Muscle layer of duodenum (tissue), 2 donors: ENCODE measurements around the gene TOM1L1.
A peak's percentile ranks its signal among the peaks of the same experiment; 100 is the strongest.

Experiments used
- H3K27ac ChIP-seq: one replicate; pipeline ENCODE4 v1.7.0; 2013; ENCODE audit warnings: mild to moderate bottlenecking, low read length
- H3K27me3 ChIP-seq: one replicate; pipeline ENCODE4 v1.7.0; 2013; ENCODE audit warnings: low read depth, mild to moderate bottlenecking, control low read depth, low read length
- H3K36me3 ChIP-seq, 2 donors: one replicate each; pipeline ENCODE4 v1.7.0; 2013; ENCODE audit warnings: low read length in 2 of 2, control low read depth in 1 of 2, mild to moderate bottlenecking in 1 of 2; ENCODE audit not compliant: insufficient read depth in 2 of 2, control insufficient read depth in 1 of 2
- H3K4me1 ChIP-seq, 2 donors: one replicate each; pipeline ENCODE4 v1.7.0; 2013; ENCODE audit warnings: low read length in 2 of 2, mild to moderate bottlenecking in 2 of 2, control low read depth in 1 of 2, moderate library complexity in 1 of 2; ENCODE audit not compliant: insufficient read depth in 2 of 2, control insufficient read depth in 1 of 2
- H3K4me3 ChIP-seq, 2 donors: one replicate each; pipeline ENCODE4 v1.7.0; 2013; ENCODE audit warnings: low read length in 2 of 2, low read depth in 1 of 2, mild to moderate bottlenecking in 1 of 2
- H3K9me3 ChIP-seq, 2 donors: one replicate each; pipeline ENCODE4 v1.7.0; 2013; ENCODE audit warnings: low read length in 2 of 2, control low read depth in 1 of 2, mild to moderate bottlenecking in 1 of 2; ENCODE audit not compliant: control insufficient read depth in 1 of 2
- donor health status: healthy.

The TOM1L1 gene

DNA sequence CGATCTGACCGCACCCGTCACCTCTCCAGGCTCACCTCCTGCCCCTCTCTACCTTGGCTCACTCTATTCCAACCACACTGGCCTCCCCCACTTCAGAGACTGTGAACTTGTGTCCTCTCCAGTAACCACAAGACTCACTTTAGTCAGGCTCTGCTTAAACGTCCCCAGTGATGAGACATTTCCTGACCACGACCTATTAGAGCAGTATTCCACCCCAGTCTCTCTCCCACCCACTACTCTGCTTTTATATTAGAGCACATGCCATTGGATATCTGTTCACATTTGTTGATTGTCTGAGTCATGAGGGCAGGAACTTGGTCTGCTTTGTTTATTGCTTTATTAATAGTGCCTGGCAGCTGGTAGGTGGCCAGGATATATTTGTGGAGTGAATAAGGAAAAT, 47.7 kb downstream of the TOM1L1 start:
- no peak overlapping the region for H3K27ac ChIP-seq

DNA sequence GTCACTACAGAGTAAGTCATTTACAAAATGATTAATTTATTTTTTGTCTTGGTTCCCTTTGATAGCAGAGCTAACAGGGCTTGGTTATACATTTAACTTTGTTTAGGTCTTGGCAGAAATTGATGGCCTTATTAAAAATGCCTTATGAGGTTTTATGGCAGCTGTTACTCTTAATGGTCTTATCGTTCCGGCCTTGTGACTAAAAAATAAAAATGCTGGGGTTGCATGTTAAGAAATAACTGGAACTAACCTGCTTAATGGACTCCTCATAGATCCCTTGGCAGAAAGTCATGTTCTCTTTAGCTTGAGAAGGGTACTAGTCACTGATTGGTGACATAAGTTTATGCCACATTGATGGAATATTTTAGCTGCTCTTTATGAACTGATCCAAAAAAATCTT, 49.5 kb downstream of the TOM1L1 start:
- H3K4me3 ChIP-seq = no peak overlapping the region
- H3K36me3 ChIP-seq = peaks cover 4 to 15% of the 10 kb centered on the region in 2 donors
- H3K27ac ChIP-seq = no peak overlapping the region
- no peaks in the 10 kb centered on the region for H3K4me1 ChIP-seq
- H3K27me3 ChIP-seq = no peaks in the 10 kb centered on the region
- no peaks in the 10 kb centered on the region for H3K9me3 ChIP-seq

More for the DNA sequence above, 47.7 kb downstream of the TOM1L1 start:
- no peak overlapping the region for H3K4me3 ChIP-seq
- H3K27me3 ChIP-seq = no peaks in the 10 kb centered on the region
- no peaks in the 10 kb centered on the region for H3K4me1 ChIP-seq
- peaks cover 0 to 8% of the 10 kb centered on the region in 2 donors for H3K36me3 ChIP-seq
- H3K9me3 ChIP-seq = no peaks in the 10 kb centered on the region

DNA sequence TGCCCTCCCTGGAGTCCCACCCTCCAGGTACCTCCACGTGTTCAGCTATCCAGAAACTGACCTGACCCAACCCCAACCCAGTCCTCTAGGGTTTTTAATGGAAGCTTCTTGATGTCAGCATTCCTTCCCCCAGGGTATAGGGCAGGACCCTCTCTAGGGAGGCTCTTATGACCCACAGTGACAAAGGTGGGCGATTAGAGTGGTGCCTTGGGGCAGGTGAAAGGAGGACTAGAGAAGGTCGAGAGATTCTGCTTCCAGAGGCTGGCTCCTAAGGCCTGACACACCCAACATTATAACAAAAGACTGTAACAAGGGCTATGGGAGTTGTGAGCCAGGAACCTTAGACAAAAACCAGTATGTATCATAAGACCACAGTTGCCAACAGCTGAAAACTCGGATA, 50.6 kb downstream of the TOM1L1 start:
- no peaks in the 10 kb centered on the region for H3K4me1 ChIP-seq
- H3K27me3 ChIP-seq = no peaks in the 10 kb centered on the region
- no peak overlapping the region for H3K27ac ChIP-seq
- H3K9me3 ChIP-seq = no peaks in the 10 kb centered on the region
- H3K36me3 ChIP-seq = peaks cover 8 to 15% of the 10 kb centered on the region in 2 donors
- no peak overlapping the region for H3K4me3 ChIP-seq

DNA sequence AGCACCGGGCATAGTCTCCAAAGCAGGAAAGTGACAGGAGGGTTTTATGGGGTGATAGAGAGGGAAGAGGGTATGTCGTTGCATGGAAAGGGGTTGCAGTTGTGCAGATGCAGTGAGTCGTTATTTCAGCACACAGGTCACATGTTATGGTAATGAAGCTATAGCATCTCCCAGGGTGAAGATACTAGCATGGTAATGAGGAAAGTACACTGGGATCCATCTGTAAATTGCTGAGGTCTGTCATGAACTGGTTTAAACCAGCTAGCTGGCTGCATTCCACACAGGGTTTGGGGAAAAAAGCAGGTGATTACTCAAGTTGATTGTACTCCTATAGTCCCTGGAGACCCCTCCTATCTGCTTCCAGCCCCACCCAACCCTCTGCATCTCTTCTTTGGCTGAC, 56.1 kb downstream of the TOM1L1 start:
- Histone ChIP-seq H3K9me3 (no peaks in the 10 kb centered on the region), H3K27ac (no peak overlapping the region), H3K4me1 (no peaks in the 10 kb centered on the region), H3K36me3 (peaks cover 29 to 44% of the 10 kb centered on the region in 2 donors), H3K4me3 (no peak overlapping the region), H3K27me3 (no peaks in the 10 kb centered on the region)

DNA sequence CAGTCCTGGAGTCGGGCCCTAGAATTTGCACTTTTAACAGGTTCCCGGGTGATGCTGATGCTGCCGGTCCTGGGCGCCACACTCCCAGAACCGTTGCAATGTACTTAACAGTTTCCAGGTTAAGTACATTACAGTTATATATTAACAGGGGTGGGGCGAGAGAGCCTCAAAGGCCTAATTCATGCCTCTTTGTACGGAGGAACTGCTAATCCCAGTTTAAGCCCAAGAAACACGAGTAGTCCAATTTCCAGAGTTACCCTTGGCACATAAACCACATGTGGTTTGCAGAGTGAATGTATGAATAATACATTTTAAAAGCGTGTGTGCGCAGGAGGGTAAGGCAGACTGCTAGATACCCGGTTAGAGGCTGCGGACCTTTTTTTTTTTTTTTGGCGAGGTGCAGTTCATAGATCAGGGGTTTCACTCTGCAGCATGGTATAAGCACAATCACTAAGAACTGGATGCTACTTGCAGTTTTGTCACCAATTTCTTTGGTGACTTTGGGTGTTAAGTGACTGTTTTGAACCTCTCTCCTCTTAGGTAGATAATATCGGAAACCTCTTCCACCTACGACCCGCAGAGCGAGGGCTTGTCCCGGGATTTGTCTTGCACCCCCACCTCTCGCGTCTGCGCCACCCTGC, 67.1 kb downstream of the TOM1L1 start:
- Histone ChIP-seq H3K27me3 (no peaks in the 10 kb centered on the region), H3K4me3 (peak overlapping the region; percentile 92 to 99), H3K9me3 (peaks cover 0 to 3% of the 10 kb centered on the region in 2 donors), H3K27ac (peak overlapping the region; percentile 40), H3K36me3 (peaks cover 10 to 16% of the 10 kb centered on the region in 2 donors), H3K4me1 (peaks cover 12 to 24% of the 10 kb centered on the region in 2 donors)

DNA sequence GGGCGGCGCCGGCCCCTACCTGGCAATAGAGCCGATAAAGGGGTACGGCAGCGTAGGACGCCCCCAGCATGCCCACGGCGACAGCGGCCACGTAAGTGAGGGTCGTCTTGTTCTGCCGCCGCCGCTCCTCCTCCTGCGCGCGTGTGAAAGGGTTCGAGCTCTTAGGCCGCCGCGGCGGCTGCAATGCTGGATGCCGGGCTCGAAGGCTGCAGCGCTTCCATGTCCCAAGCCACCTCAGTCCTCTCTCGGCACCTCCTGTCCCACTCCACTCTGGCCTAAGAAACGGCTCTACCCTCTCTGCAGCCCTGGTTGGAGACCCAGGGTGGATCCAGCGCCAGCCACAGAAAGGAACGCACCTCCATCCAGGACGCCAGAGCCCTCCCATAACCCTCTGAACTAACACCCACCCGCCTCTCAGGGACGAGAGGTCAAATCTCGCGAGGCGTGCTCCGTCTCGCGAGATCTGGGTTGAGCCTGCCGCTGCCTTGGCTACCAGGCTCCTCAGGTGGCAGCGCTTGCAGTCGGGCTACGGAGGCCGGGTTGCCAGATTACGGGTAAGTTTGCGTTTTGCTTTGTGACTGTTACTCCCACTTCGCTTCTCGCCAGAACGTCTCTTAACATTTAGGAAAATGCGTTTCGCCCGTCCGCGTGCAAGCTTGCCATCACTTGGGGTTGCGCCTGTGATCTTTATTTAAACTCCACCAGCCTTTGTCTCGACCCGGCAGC, 67.8 kb downstream of the TOM1L1 start, which contains the start of the genes COX11 and STXBP4:
Gene COX11, minus strand, starts transcription at position 393 of the 726 bp plus-strand sequence. Its CDS starts 8 bp downstream, at position 385.
Gene STXBP4, plus strand, starts transcription at position 504 of the 726 bp plus-strand sequence. CDS start 17,455 bp downstream, outside the sequence.
- Histone ChIP-seq H3K27ac (peak within 1 kb of the TSS; percentile 87), H3K4me3 (peak within 1 kb of the TSS; percentile 92 to 99), H3K27me3 (no peaks in the 10 kb centered on the region), H3K36me3 (peaks cover 9 to 10% of the 10 kb centered on the region in 2 donors), H3K9me3 (peaks cover 0 to 3% of the 10 kb centered on the region in 2 donors), H3K4me1 (peaks cover 12 to 24% of the 10 kb centered on the region in 2 donors)

DNA sequence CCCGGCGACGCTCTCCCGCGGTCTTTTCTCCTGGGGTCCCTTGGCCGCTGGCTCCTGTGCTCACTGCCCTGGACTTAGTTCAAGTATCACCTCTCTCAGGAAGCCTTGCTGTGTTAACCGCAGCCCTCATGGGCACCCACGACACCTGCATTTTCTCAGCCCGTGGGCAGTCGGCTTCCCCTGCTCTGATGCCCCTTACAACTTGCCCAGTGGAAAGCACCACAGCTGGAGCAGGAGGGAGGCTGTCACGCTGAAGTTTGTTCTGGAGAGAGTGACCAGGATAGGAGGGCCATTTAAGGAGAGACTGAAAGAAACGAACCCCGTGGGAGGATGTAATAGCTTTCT, 68.3 kb downstream of the TOM1L1 start:
- peaks cover 0 to 3% of the 10 kb centered on the region in 2 donors for H3K9me3 ChIP-seq
- H3K27ac ChIP-seq = peak overlapping the region; percentile 87
- no peaks in the 10 kb centered on the region for H3K27me3 ChIP-seq
- peak overlapping the region; percentile 92 to 99 for H3K4me3 ChIP-seq
- peaks cover 12 to 24% of the 10 kb centered on the region in 2 donors for H3K4me1 ChIP-seq
- H3K36me3 ChIP-seq = peaks cover 4 to 8% of the 10 kb centered on the region in 2 donors

DNA sequence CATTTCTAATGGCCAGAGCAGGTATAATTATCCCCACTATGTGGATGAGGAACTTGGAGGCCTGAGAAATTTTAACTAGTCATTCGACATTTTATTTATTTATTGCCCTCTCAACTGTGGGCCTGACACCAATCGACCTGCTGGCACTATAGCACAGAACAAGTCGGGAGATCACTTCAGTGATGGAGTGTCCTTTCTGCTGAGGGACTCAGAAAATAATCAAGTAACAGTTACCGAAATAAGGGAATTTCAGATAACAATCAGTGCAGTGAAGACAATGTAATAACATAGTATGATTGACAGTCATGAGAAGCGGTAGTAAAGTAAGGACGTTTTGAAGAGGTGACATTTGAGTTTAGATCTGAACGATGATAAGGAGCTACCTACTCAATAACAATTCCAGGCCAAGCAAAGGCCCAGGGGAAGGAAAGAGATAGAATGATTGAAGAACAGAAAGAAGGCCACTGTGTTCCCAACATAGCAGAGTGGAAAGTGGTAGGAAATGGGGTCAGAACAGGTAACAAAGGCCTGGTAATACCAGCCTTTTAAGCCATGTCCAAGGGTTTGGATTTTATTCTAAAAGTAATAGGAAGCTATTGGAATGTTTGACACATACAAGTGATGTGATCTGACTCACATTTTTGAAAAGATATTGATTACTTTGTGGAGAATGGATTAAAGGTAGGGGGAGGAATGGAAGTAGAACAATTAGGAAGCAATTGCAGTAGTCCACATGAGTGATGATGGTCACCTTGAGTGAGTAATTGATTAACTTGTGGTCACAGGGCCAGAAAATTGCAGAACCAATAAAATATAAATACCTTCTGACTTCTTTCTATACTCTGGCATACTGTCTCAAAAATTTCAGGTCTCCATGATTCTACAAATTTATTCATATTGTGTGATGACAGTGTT, 69.3 kb downstream of the TOM1L1 start:
- H3K27ac ChIP-seq = peak overlapping the region; percentile 87
- peak overlapping the region; percentile 92 to 99 for H3K4me3 ChIP-seq
- H3K4me1 ChIP-seq = peaks cover 12 to 24% of the 10 kb centered on the region in 2 donors
- H3K27me3 ChIP-seq = no peaks in the 10 kb centered on the region
- peaks cover 0 to 1% of the 10 kb centered on the region in 2 donors for H3K9me3 ChIP-seq
- H3K36me3 ChIP-seq = peaks cover 0 to 2% of the 10 kb centered on the region in 2 donors

DNA sequence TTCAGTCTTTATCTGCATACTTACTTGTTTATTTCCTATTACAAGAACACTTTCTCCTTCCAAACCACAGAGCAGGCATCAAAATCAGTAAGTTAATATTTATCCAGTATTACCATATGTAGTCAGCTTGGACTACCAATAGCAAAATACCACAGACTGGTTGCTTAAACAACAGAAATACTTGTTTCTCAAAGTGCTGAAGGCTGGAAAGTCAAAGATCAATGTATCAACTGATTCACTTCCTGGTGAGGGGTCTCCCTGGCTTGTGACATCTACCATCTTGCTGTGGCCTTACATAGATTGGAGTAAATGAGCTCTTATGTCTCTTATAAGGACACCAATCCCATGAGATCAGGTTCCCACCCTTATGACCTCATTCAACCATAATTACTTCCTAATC, 70.5 kb downstream of the TOM1L1 start:
- no peaks in the 10 kb centered on the region for H3K27me3 ChIP-seq
- peaks cover 12 to 24% of the 10 kb centered on the region in 2 donors for H3K4me1 ChIP-seq
- no peaks in the 10 kb centered on the region for H3K36me3 ChIP-seq
- H3K4me3 ChIP-seq = no peak overlapping the region
- no peaks in the 10 kb centered on the region for H3K9me3 ChIP-seq
- no peak overlapping the region for H3K27ac ChIP-seq

DNA sequence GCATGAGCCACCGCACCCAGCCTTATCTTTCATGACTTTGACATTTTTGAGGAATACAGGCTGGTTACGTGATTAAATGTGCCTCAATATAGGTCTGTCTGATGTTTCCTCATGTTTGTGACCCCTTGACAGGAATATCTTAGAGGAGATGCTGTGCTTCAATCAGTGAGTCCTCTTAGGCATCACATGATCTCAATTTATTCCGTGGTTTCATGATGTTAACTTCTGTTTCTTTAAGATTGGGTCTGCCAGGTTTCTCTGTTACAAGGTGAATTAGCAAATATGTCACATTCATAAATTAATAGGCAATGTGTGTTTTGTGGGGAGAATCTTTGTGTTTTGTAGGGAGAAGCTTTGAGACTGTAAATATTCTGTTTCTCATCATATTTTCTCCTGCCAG, 71.2 kb downstream of the TOM1L1 start:
- Histone ChIP-seq H3K9me3 (no peaks in the 10 kb centered on the region), H3K27me3 (no peaks in the 10 kb centered on the region), H3K27ac (no peak overlapping the region), H3K36me3 (no peaks in the 10 kb centered on the region), H3K4me1 (peaks cover 12 to 18% of the 10 kb centered on the region in 2 donors), H3K4me3 (no peak overlapping the region)
